ENCODE results near the gene ARHGAP21.

GRCh38 chr10:24723788-24724380 lies at the start of gene ARHGAP21:
- peak in 1 of 7 experiments; percentile 5 for TF ChIP-seq CTCF (IDR thresholded peaks at IDR 0.05)
- TF ChIP-seq POLR2A (IDR thresholded peaks at IDR 0.05): peak in 1 of 3 donors; percentile 18
